BLaER1 (cell line): ENCODE data around the gene TPRN.

Experiments
- H3K27ac ChIP-seq: shearing (Covaris generic); formaldehyde crosslinking; 2 replicates; pipeline ENCODE4 v1.8.1; 2022
- H3K27me3 ChIP-seq: shearing (Covaris generic); formaldehyde crosslinking; 2 replicates; pipeline ENCODE4 v1.8.1; 2022
- H3K36me3 ChIP-seq: shearing (Covaris generic); formaldehyde crosslinking; 2 replicates; pipeline ENCODE4 v1.8.1; 2022
- H3K4me1 ChIP-seq: shearing (Covaris generic); formaldehyde crosslinking; 2 replicates; pipeline ENCODE4 v1.8.1; 2022
- H3K4me2 ChIP-seq: shearing (Covaris generic); formaldehyde crosslinking; 2 replicates; pipeline ENCODE4 v1.8.1; 2022
- H3K4me3 ChIP-seq: shearing (Covaris generic); formaldehyde crosslinking; 2 replicates; pipeline ENCODE4 v1.8.1; 2022
- H3K9ac ChIP-seq: shearing (Covaris generic); formaldehyde crosslinking; 2 replicates; pipeline ENCODE4 v1.8.1; 2022
- H3K9me3 ChIP-seq: shearing (Covaris generic); formaldehyde crosslinking; 2 replicates; pipeline ENCODE4 v1.8.1; 2022
- H4K20me1 ChIP-seq: shearing (Covaris generic); formaldehyde crosslinking; 2 replicates; pipeline ENCODE4 v1.8.1; 2022
- Cebpa-rat ChIP-seq: shearing (Covaris generic); IDR thresholded peaks from 2 replicates; pipeline ENCODE4 v1.8.1; 2022

Gene TPRN

GRCh38 chr9:137183980-137184595 is 16.5 kb downstream of the TPRN start:
- Histone ChIP-seq H3K4me2 (no peak overlapping the region), H3K9me3 (no peaks in the 10 kb centered on the region), H4K20me1 (peaks cover 47% of the 10 kb centered on the region), H3K27ac (no peak overlapping the region), H3K27me3 (no peaks in the 10 kb centered on the region), H3K36me3 (peaks cover 85% of the 10 kb centered on the region), H3K4me3 (no peak overlapping the region), H3K9ac (no peak overlapping the region), H3K4me1 (peaks cover 22% of the 10 kb centered on the region)
- no peak for TF ChIP-seq Cebpa-rat

- no peak overlapping the region for H3K9ac ChIP-seq
- no peaks in the 10 kb centered on the region for H3K9me3 ChIP-seq
- H3K27ac ChIP-seq = no peak overlapping the region
- no peak for TF ChIP-seq Cebpa-rat
- H3K27me3 ChIP-seq = no peaks in the 10 kb centered on the region
- H4K20me1 ChIP-seq = peaks cover 52% of the 10 kb centered on the region
- peaks cover 97% of the 10 kb centered on the region for H3K36me3 ChIP-seq
- H3K4me3 ChIP-seq = no peak overlapping the region
- H3K4me1 ChIP-seq = peaks cover 22% of the 10 kb centered on the region
- H3K4me2 ChIP-seq = no peak overlapping the region
Observed at GRCh38 chr9:137182836-137183235, 17.7 kb downstream of the TPRN start.

DNA sequence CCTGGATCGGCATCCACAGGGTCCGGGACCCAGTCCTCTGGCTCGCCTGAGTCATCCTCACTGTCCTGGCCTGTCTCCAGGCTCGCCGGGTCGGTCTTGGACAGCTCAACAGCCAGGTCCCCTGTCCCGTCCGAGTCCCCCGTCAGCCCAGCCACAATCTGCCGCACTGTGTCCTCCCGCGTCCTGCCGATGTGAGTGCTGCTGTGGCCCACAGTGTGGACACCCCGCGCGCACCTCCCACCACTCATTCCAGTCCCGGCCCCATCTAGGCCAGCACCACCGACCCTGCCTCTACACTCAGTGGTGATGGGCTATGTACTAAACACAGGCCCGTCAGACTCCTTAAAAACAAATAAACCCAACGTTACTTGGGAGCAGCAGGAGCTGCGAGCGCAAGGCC is 18.9 kb downstream of the TPRN start:
- no peak overlapping the region for H3K4me3 ChIP-seq
- no peak for TF ChIP-seq Cebpa-rat
- H3K4me1 ChIP-seq = peaks cover 14% of the 10 kb centered on the region
- H3K9ac ChIP-seq = no peak overlapping the region
- H3K9me3 ChIP-seq = no peaks in the 10 kb centered on the region
- H3K36me3 ChIP-seq = peaks cover 100% of the 10 kb centered on the region
- H4K20me1 ChIP-seq = peaks cover 52% of the 10 kb centered on the region
- no peak overlapping the region for H3K4me2 ChIP-seq
- H3K27me3 ChIP-seq = no peaks in the 10 kb centered on the region
- H3K27ac ChIP-seq = no peak overlapping the region

DNA sequence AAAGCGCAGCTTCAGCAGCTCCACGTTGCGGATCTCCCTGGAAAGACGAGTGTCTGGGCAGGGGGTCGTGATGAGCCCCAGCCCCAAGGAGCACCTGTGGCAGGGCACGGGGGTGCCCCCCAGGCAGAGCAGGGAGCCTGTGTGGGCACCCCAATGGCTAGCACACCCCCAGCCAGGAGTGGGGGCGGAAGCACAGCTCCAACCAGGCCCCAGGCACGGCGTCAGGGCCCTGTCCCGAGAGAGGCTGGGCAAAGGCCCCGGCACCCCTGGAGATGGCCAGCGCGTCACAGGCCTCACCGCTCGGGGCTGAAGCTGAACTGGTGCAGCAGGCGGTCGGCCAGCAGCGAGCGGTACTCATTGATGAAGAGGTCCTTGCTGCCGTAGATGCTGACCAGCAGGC is 20.1 kb downstream of the TPRN start:
- peaks cover 46% of the 10 kb centered on the region for H4K20me1 ChIP-seq
- H3K4me2 ChIP-seq = no peak overlapping the region
- H3K36me3 ChIP-seq = peaks cover 89% of the 10 kb centered on the region
- H3K27ac ChIP-seq = no peak overlapping the region
- no peak for TF ChIP-seq Cebpa-rat
- no peaks in the 10 kb centered on the region for H3K27me3 ChIP-seq
- H3K4me3 ChIP-seq = no peak overlapping the region
- H3K4me1 ChIP-seq = peaks cover 16% of the 10 kb centered on the region
- no peak overlapping the region for H3K9ac ChIP-seq
- H3K9me3 ChIP-seq = no peaks in the 10 kb centered on the region

- peaks cover 39% of the 10 kb centered on the region for H4K20me1 ChIP-seq
- no peaks in the 10 kb centered on the region for H3K9me3 ChIP-seq
- H3K9ac ChIP-seq = no peak overlapping the region
- no peak overlapping the region for H3K4me3 ChIP-seq
- TF ChIP-seq Cebpa-rat = no peak
- H3K27me3 ChIP-seq = no peaks in the 10 kb centered on the region
- H3K27ac ChIP-seq = no peak overlapping the region
- H3K4me2 ChIP-seq = no peak overlapping the region
- H3K36me3 ChIP-seq = peaks cover 81% of the 10 kb centered on the region
- peaks cover 23% of the 10 kb centered on the region for H3K4me1 ChIP-seq
Observed at GRCh38 chr9:137179761-137180160, 20.8 kb downstream of the TPRN start.

DNA sequence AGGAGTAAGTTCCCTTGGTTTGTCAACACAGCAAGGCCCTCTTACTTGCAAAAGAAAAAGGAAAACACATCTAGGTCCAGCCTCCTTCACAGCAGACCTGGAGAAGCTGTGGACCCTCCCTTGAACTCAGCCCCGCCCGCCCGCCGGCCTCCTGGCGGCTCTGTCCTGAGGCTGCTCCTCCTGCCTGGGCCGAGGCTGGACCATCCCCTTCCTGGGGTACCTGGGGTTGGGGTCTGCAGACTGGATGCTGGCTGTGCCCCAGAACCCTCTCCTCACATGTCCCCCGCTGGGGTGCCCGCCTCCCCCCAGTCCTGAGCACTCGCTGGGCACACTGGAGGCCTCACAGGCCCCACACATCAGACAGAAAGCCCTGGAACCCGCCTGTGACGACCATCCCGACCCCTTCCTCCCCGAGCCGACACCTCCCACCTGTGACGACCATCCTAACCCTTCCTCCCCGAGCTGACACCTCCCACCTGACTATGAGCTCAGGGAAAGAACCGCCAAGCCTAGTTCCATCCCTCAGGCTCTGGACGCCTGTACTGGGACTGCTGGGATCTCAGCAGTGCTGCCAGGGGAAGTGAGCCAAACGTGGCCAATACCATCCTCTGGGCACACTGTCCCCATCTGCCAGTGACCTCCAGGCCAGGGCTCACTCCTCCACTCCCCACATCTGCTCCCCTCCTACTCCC is 21.5 kb downstream of the TPRN start:
- no peak overlapping the region for H3K4me3 ChIP-seq
- H3K27ac ChIP-seq = no peak overlapping the region
- no peaks in the 10 kb centered on the region for H3K9me3 ChIP-seq
- peaks cover 75% of the 10 kb centered on the region for H3K36me3 ChIP-seq
- peaks cover 33% of the 10 kb centered on the region for H4K20me1 ChIP-seq
- TF ChIP-seq Cebpa-rat = no peak
- H3K4me2 ChIP-seq = no peak overlapping the region
- H3K9ac ChIP-seq = no peak overlapping the region
- H3K27me3 ChIP-seq = no peaks in the 10 kb centered on the region
- H3K4me1 ChIP-seq = peaks cover 28% of the 10 kb centered on the region

- Histone ChIP-seq H3K4me1 (peaks cover 36% of the 10 kb centered on the region), H3K4me3 (no peak overlapping the region), H3K9me3 (no peaks in the 10 kb centered on the region), H3K27me3 (no peaks in the 10 kb centered on the region), H3K4me2 (no peak overlapping the region), H3K27ac (no peak overlapping the region), H4K20me1 (peaks cover 31% of the 10 kb centered on the region), H3K9ac (0 out of 2 replicates have a peak overlapping the region, but pooled peaks have one; percentile 19), H3K36me3 (peaks cover 68% of the 10 kb centered on the region)
- no peak for TF ChIP-seq Cebpa-rat
Observed at GRCh38 chr9:137178201-137178938, 22.2 kb downstream of the TPRN start.

DNA sequence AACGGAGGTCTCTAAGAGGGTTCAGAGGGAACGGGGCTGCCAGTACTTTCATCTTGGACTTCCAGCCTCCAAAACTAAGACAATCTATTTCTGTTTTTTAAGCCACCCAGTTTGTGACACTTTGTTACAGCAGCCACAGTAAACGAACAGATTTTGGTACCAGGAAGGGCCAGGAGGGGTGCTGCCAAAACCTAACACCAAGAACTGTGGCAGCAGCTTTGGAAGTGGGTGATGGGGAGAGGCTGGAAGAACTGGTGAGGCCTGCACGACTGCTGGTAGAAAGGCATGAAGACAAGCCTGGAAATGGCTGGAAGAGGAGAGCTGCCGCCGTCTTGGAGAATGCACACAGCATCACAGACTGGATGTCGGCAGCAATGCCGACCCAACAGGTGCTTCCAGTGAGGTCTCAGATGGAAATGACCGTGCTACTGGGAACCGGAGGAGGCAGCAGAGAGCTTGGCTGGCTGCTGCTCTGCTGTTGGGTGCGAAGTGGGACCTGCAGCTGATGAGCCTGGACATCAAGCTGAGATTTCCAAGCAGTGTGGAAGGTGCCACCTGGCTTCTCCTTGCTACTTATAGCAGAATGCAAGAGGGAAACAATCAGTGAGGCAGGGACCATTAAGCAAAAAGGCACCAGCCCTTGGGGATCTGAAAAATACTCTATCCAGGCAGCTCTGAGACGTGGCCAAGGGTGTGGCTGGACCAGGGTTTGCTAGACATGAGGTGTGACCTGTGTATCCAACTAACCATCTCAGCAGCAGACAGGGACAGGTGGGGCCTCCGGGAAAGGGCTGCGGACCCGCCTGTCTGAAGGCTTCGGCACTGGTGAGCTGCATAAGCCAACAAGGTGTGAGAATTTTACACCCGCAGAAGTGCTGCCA is 24.0 kb downstream of the TPRN start:
- H3K27ac ChIP-seq = no peak overlapping the region

DNA sequence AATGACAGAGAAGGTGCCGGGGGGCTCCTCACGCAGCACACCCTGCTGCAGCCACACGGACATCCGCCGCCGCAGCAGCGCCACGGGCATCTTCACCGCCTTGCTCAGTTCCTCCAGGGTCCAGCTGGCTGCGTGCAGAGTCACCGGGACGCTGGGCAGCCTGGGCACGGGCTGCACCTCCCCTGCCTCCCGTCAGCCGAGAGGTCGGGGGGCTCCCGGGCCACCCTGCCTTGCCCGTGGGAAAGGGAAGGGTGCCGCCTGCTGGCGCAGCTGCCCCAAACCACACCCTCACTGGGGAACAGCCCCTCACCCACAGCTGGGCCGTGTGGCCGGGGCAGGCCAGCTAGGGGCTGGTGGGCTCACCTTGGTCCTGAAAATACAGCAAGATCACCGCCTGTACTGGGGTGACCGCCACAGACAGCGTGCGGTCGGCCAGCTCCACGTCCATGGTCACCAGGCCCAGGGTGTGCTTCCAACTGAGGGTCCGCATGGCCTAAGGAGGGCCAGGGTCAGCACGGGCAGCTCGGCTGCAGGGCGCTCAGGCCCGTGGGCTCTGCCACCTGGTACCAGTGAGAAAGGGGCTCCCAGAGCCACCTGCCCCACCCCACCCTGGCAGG is 25.1 kb downstream of the TPRN start:
- Histone ChIP-seq H3K27me3 (no peaks in the 10 kb centered on the region), H3K9me3 (no peaks in the 10 kb centered on the region), H3K4me1 (peaks cover 65% of the 10 kb centered on the region), H3K4me3 (peak overlapping the region; percentile 41; the same call in 1 of the 2 replicates), H3K9ac (peak overlapping the region; percentile 41; the same call in 1 of the 2 replicates), H3K27ac (peak overlapping the region; percentile 68), H3K36me3 (peaks cover 38% of the 10 kb centered on the region), H3K4me2 (peak overlapping the region; percentile 96), H4K20me1 (peaks cover 31% of the 10 kb centered on the region)
- TF ChIP-seq Cebpa-rat = no peak

More for the DNA sequence above, 24.0 kb downstream of the TPRN start:
- H3K4me2 ChIP-seq = peak overlapping the region; percentile 96; the same call in 1 of the 2 replicates
- H3K9ac ChIP-seq = no peak overlapping the region
- H3K27me3 ChIP-seq = no peaks in the 10 kb centered on the region
- H4K20me1 ChIP-seq = peaks cover 31% of the 10 kb centered on the region
- no peak for TF ChIP-seq Cebpa-rat
- no peaks in the 10 kb centered on the region for H3K9me3 ChIP-seq
- no peak overlapping the region for H3K4me3 ChIP-seq
- peaks cover 54% of the 10 kb centered on the region for H3K4me1 ChIP-seq
- peaks cover 49% of the 10 kb centered on the region for H3K36me3 ChIP-seq
